A673 (cell line): ENCODE data around the gene STMN3. TPM values are rescaled to one million over a fixed set of nuclear protein-coding genes. Genes with fewer than 3 reads are reported as not detected.
"Not testable (repeated sequence)": the region's sequence is repeated elsewhere in the genome, so short reads cannot be mapped to it uniquely, and the experiment has no call there.

Source experiments
- BruUV-seq: library from RNA; stranded (reverse); fragments of 400-500 nt; replicated peaks from 2 replicates; lab custom pipeline; 2021; lab: Mats Ljungman, UMichigan
- CTCF ChIA-PET: fragments of 300-600 bp; sonication (Branson Sonifier 250); formaldehyde crosslinking; loops from one replicate; lab custom pipeline; 2022; ENCODE audit warnings: antibody characterized with exemption; lab: Charles Lee
- POLR2A ChIA-PET: fragments of 300-600 bp; sonication (Branson Sonifier 250); formaldehyde crosslinking; loops from one replicate; lab custom pipeline; 2022; ENCODE audit warnings: antibody characterized with exemption; ENCODE audit not compliant: low non-redundant PET; lab: Charles Lee
- DNase-seq: peaks from one replicate; pipeline ENCODE4 v3.0.0-alpha.2; 2015; ENCODE audit warnings: low spot score
- H3K27ac ChIP-seq: fragments of 200-600 bp; sonication (generic); 2 replicates; pipeline ENCODE4 v1.5.1; 2016; ENCODE audit warnings: mixed run types, low read depth, mild to moderate bottlenecking, mixed read lengths, antibody characterized with exemption, low read length; ENCODE audit not compliant: poor library complexity, severe bottlenecking
- H3K27me3 ChIP-seq: fragments of 200-600 bp; sonication (generic); replicated peaks from 2 replicates; pipeline ENCODE4 v1.6.1; 2017; ENCODE audit warnings: mixed run types, low read depth, mild to moderate bottlenecking, mixed read lengths, antibody characterized with exemption, low read length; ENCODE audit not compliant: insufficient read depth, poor library complexity
- H3K36me3 ChIP-seq: fragments of 200-600 bp; sonication (generic); 2 replicates; pipeline ENCODE4 v1.6.1; 2016; ENCODE audit warnings: mixed run types, mild to moderate bottlenecking, mixed read lengths, antibody characterized with exemption, low read length; ENCODE audit not compliant: insufficient read depth, poor library complexity, severe bottlenecking
- H3K4me1 ChIP-seq: fragments of 200-600 bp; sonication (generic); 2 replicates; pipeline ENCODE4 v1.6.1; 2017; ENCODE audit warnings: mixed run types, mild to moderate bottlenecking, mixed read lengths, antibody characterized with exemption, low read length; ENCODE audit not compliant: insufficient read depth, poor library complexity, severe bottlenecking
- H3K4me3 ChIP-seq: fragments of 200-600 bp; sonication (generic); 2 replicates; pipeline ENCODE4 v1.5.1; 2016; ENCODE audit warnings: low read depth, mixed run types, mild to moderate bottlenecking, mixed read lengths, low read length; ENCODE audit not compliant: poor library complexity, severe bottlenecking
- H3K9me3 ChIP-seq: fragments of 200-600 bp; sonication (generic); 2 replicates; pipeline ENCODE4 v1.6.1; 2016; ENCODE audit warnings: mixed run types, low read depth, mild to moderate bottlenecking, mixed read lengths, antibody characterized with exemption, low read length; ENCODE audit not compliant: poor library complexity, severe bottlenecking
- CTCF ChIP-seq: fragments of 300-800, 200-600 bp; sonication (generic); conservative IDR thresholded peaks from 2 replicates; pipeline ENCODE4 v1.5.1; 2017; ENCODE audit warnings: low read depth, mild to moderate bottlenecking, antibody characterized with exemption, low read length, moderate library complexity, mixed read lengths
- EZH2 ChIP-seq: fragments of 200-600 bp; sonication (generic); IDR thresholded peaks from 2 replicates; pipeline ENCODE4 v1.6.1; 2017; ENCODE audit warnings: borderline replicate concordance, low read depth, mild to moderate bottlenecking, mixed read lengths, antibody characterized with exemption, low read length; ENCODE audit not compliant: poor library complexity, severe bottlenecking
- intact Hi-C: fragments of 100-400 bp; cut with micrococcal nuclease; formaldehyde crosslinking; loops from one replicate; pipeline ENCODE4 v1.10.0; 2022; ENCODE audit not compliant: unreplicated experiment
- total RNA-seq: library from RNA; stranded (reverse); gene quantifications from 2 replicates; pipeline ENCODE4 v1.2.3, GENCODE V29; 2021

STMN3 gene
- total RNA-seq, 1 experiment from 2014 or later, result 115 TPM

DNA sequence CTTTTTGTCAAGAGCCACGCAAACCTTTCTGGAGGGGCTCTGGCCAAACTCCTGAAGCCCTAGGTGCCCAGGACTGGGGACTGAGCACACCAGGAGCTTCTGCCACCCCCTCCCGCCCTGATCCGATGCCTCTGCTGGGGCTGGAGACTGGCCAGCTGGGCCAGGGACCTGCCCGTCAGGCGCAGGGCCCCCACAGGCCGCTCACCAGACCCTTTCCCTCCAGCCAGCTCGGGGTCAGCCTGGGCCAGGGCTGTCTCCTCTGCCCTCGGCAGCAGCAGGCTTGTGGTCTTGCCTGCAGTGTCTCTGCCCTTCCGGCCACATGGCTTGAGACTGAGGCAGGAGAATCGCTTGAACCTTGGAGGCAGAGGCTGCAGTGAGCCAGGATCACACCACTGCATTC is 19.4 kb upstream of the STMN3 start:
- ChIA-PET CTCF (no interaction called here), POLR2A (no interaction called here)
- Histone ChIP-seq H3K27me3 (no peaks in the 10 kb centered on the region), H3K36me3 (peaks cover 17% of the 10 kb centered on the region), H3K9me3 (no peaks in the 10 kb centered on the region), H3K4me1 (no peaks in the 10 kb centered on the region), H3K27ac (no peak overlapping the region), H3K4me3 (no peak overlapping the region)
- no peak for TF ChIP-seq CTCF
- no peak for TF ChIP-seq EZH2
- DNase-seq, result no peak
- intact Hi-C loops, result no loop called here
- BruUV-seq, result no TSS peak

DNA sequence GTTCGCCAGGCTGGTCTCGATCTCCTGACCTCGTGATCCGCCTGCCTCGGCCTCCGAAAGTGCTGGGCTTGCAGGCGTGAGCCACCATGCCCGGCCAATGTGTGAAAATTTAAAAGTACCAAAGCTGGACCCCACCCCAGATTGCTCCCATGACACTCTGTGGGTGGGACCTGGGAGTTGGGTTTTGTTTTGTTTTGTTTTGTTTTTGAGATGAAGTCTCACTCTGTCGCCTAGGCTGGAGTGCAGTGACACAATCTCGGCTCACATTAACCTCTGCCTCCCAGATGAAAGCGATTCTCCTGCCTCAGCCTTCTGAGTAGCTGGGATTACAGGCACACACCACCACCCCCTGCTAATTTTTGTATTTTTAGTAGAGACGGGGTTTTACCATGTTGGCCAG is 18.5 kb upstream of the STMN3 start:
- H3K27me3 ChIP-seq, CTCF ChIA-PET, H3K4me1 ChIP-seq, H3K4me3 ChIP-seq, DNase-seq, POLR2A ChIA-PET, BruUV-seq, H3K27ac ChIP-seq, H3K9me3 ChIP-seq, intact Hi-C loops: not testable (repeated sequence)
- peaks cover 20% of the 10 kb centered on the region for H3K36me3 ChIP-seq

- no TSS peak for BruUV-seq
- Histone ChIP-seq H3K4me1 (no peaks in the 10 kb centered on the region), H3K36me3 (peaks cover 24% of the 10 kb centered on the region), H3K27me3 (no peaks in the 10 kb centered on the region), H3K27ac (no peak overlapping the region), H3K4me3 (no peak overlapping the region), H3K9me3 (no peaks in the 10 kb centered on the region)
- CTCF ChIA-PET, result no interaction called here
- intact Hi-C loops, result no loop called here
- POLR2A ChIA-PET, result interaction anchor here (0.6 kb wide), 1 partner anchor 69 kb away, joined by 3 read pairs; no protein-coding TSS in a partner anchor
- no peak for DNase-seq
- TF ChIP-seq EZH2 (no peak), CTCF (no peak)
Observed at GRCh38 chr20:63668351-63668750, 15.1 kb upstream of the STMN3 start.

DNA sequence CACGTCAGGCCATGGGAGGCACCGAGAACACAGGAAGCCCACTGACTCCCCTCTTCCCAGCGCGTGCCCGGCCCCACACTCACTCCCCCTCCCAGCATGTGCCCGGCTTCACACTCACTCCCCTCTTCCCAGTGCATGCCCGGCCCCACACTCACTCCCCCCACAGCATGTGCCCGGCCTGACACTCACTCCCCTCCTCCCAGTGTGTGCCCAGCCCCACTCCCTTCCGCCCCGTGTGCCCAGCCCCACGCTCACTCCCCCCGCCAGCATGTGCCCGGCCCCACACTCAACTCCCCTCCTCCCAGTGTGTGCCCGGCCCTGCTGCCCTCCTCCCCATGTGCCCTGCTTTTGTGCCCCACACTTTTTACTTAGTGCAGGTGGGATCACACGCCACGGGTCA is 14.6 kb upstream of the STMN3 start:
- Histone ChIP-seq H3K27ac (no peak overlapping the region), H3K4me3 (no peak overlapping the region), H3K36me3 (peaks cover 27% of the 10 kb centered on the region), H3K27me3 (no peaks in the 10 kb centered on the region), H3K4me1 (no peaks in the 10 kb centered on the region), H3K9me3 (no peaks in the 10 kb centered on the region)
- no TSS peak for BruUV-seq
- intact Hi-C loops, result no loop called here
- ChIA-PET CTCF (no interaction called here), POLR2A (no interaction called here)
- no peak for DNase-seq
- TF ChIP-seq EZH2, result no peak
- no peak for TF ChIP-seq CTCF
